Activated naive CD4-positive, alpha-beta T cell treated with anti-CD3 and anti-CD28 coated beads, Interleukin-2, amount 50 U/mL, for 16 hours (primary cell): ENCODE data around the gene SPATA2.
"Not testable (repeated sequence)": the region's sequence is repeated elsewhere in the genome, so short reads cannot be mapped to it uniquely, and the experiment has no call there.

ENCODE experiments used
- DNase-seq: peaks from one replicate; pipeline ENCODE4 v3.0.0-alpha.2; 2020

The SPATA2 gene, protein sequence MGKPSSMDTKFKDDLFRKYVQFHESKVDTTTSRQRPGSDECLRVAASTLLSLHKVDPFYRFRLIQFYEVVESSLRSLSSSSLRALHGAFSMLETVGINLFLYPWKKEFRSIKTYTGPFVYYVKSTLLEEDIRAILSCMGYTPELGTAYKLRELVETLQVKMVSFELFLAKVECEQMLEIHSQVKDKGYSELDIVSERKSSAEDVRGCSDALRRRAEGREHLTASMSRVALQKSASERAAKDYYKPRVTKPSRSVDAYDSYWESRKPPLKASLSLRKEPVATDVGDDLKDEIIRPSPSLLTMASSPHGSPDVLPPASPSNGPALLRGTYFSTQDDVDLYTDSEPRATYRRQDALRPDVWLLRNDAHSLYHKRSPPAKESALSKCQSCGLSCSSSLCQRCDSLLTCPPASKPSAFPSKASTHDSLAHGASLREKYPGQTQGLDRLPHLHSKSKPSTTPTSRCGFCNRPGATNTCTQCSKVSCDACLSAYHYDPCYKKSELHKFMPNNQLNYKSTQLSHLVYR

DNA sequence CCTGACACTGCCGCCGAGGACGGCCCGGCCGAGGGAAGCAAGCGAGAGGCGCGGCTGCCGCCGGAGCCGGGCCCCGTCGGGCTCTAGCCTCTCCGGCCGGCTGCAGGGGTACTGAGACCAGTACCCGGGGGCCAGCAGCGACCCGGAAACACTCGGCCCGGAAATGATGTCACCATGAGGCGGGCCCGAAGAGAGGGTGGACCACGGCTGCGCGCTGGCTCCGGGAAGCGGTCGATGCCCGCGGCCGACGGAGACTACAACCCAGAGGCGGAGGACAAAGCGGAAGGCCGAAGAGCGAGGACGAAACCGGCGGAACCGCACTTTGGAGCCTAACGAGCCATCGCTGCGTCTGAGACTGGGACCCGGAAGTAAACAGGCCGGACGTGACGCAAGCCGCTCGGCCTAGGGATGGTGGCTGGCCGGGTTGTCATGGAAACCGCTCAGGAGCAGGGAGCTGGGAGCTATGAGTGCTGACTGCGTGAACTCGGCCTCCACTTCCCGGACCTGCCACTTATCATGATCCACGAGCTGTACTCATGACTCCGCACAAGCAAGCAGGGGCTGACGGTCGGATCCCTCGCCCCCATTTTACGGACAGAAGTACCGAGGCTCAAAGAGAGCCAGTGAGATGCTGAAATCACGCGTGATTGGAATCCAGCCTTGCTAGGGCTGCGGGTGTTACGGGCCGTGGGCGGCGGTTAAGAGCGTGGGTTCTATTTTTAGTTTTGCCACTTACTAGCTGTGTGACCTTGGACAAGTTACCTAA lies at the start of gene SPATA2:
SPATA2 (minus strand) TSS at position 150 of the 766 bp plus-strand sequence. CDS start 7,039 bp downstream, outside the sequence.
- DNase-seq = peak; percentile 90

GRCh38 chr20:49961413-49961812 lies 46.1 kb upstream of the SPATA2 start:
- no peak for DNase-seq

GRCh38 chr20:49957089-49957938 lies 42.0 kb upstream of the SPATA2 start:
- DNase-seq = not testable (repeated sequence)

GRCh38 chr20:49956689-49957088 lies 41.4 kb upstream of the SPATA2 start:
- DNase-seq = no peak

- DNase-seq = not testable (repeated sequence)
Observed at GRCh38 chr20:49955830-49956396, 40.6 kb upstream of the SPATA2 start.

DNA sequence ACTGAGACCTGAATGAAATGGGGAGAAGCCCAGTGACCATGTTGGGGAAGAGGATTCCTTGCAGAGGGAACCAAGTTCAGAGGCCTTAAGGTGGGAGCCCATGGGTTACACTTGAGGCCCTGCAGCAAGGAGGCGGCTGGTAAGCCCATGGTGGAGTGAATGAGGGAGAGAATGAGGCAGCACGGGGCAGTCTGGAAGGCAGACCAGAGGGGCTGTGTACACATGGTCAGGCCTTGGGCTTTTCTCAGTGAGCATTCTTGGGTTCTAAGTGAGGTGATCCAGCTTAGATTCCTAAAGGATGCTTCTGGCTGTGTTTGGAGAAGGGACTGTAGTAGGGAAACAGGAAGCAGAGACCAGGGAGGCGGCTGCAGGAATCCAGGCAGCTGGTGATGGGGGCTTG lies 39.8 kb upstream of the SPATA2 start:
- no peak for DNase-seq

DNA sequence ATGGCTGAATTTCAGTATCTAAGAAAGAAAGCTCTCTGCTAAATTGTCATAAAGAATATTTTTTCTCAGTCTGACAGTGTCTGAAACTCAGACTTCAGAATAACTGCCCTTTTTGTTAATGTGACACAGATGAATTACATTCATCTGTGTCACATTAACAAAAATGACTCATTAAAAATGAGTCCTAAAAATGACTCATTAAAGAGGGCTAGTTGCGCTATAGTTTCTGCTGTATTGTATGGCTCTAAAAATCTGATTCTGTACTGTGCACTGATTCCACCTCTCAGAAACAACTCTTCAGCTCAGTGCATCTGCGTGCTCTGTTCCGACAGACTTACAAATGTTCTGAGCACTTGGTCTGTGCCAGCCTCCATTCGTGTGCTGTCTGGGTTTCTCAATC lies 35.8 kb upstream of the SPATA2 start:
- no peak for DNase-seq

GRCh38 chr20:49948809-49949507 lies 33.6 kb upstream of the SPATA2 start:
- DNase-seq = no peak

GRCh38 chr20:49948178-49948577 lies 32.8 kb upstream of the SPATA2 start:
- DNase-seq = no peak

DNA sequence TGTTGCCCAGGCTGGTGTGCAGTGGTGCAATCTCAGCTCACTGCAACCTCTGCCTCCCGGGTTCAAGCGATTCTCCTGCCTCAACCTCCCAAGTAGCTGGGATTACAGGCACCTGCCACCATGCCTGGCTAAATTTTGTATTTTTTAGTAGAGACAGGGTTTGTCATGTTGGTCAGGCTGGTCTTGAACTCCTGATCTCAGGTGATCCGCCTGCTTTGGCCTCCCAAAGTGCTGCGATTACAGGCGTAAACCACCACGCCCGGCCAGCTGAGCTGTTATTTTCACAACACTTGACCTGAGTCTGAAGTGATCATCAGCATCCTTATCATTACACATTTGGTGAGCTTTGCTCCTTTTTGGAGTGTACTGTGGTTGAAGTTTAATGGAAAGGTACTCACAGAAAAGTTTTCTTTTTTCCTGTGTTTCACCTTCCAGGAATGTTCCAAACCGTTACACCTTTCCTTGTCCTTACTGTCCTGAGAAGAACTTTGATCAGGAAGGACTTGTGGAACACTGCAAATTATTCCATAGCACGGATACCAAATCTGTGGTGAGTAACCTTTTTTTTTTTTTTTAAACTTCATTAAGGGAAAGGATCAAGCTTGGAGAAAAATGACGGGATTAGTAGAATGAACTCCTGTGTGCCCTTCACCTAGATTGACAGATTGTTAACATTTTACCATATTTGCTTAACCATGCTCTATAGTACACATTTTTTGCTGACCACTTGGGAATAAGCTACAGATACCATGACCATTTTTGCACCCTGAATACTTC lies 30.6 kb upstream of the SPATA2 start:
- DNase-seq = no peak

- no peak for DNase-seq
Observed at GRCh38 chr20:49945306-49945700, 30.0 kb upstream of the SPATA2 start.

GRCh38 chr20:49942942-49943341 lies 27.6 kb upstream of the SPATA2 start:
- DNase-seq = no peak

- DNase-seq = no peak
Observed at GRCh38 chr20:49942303-49942702, 27.0 kb upstream of the SPATA2 start.

GRCh38 chr20:49941456-49941855 lies 26.1 kb upstream of the SPATA2 start:
- DNase-seq = no peak

GRCh38 chr20:49938173-49939163 lies 23.1 kb upstream of the SPATA2 start:
- no peak for DNase-seq

- DNase-seq = no peak
Observed at GRCh38 chr20:49937027-49937929, 21.9 kb upstream of the SPATA2 start.

GRCh38 chr20:49936153-49937026 lies 21.1 kb upstream of the SPATA2 start, which contains the start of gene RNF114:
RNF114 (plus strand) TSS chr20:49936397; CDS start chr20:49936413, 16 bp downstream.
- DNase-seq = peak; percentile 92
